Measurements from ENCODE around the gene DENND4C.
A peak's percentile ranks its signal among the peaks of the same experiment; 100 is the strongest.
"Not testable (repeated sequence)": the region's sequence is repeated elsewhere in the genome, so short reads cannot be mapped to it uniquely, and the experiment has no call there.

The DENND4C gene

GRCh38 chr9:19230355-19231125 is at the start of gene DENND4C:
TSS of gene DENND4C (plus strand) at chr9:19230693. CDS start at chr9:19276175, 45,482 bp downstream.
- in situ Hi-C loops (cut with MboI; ENCODE audit: low pct_unique_long_range_greater_than_20kb, low sequenced_read_pairs): no loop called here
- peak; percentile 91 for DNase-seq

GRCh38 chr9:19180991-19181390 is 49.5 kb upstream of the DENND4C start:
- in situ Hi-C loops (cut with MboI; ENCODE audit: low pct_unique_long_range_greater_than_20kb, low sequenced_read_pairs): no loop called here
- no peak for DNase-seq

- in situ Hi-C loops (cut with MboI; ENCODE audit: low pct_unique_long_range_greater_than_20kb, low sequenced_read_pairs): no loop called here
- DNase-seq: no peak
Observed at GRCh38 chr9:19181561-19181960, 48.9 kb upstream of the DENND4C start.

- in situ Hi-C loops (cut with MboI; ENCODE audit: low pct_unique_long_range_greater_than_20kb, low sequenced_read_pairs): no loop called here
Observed at GRCh38 chr9:19184144-19184917, 46.2 kb upstream of the DENND4C start.

GRCh38 chr9:19185191-19185590 is 45.3 kb upstream of the DENND4C start:
- in situ Hi-C loops (cut with MboI; ENCODE audit: low pct_unique_long_range_greater_than_20kb, low sequenced_read_pairs): no loop called here

More at GRCh38 chr9:19184144-19184917, 46.2 kb upstream of the DENND4C start:
- peak; percentile 89 for DNase-seq

GRCh38 chr9:19186232-19186631 is 44.3 kb upstream of the DENND4C start:
- in situ Hi-C loops (cut with MboI; ENCODE audit: low pct_unique_long_range_greater_than_20kb, low sequenced_read_pairs): no loop called here
- DNase-seq: no peak

More at GRCh38 chr9:19185191-19185590, 45.3 kb upstream of the DENND4C start:
- no peak for DNase-seq

- no peak for DNase-seq
- in situ Hi-C loops (cut with MboI; ENCODE audit: low pct_unique_long_range_greater_than_20kb, low sequenced_read_pairs): no loop called here
Observed at GRCh38 chr9:19188771-19189170, 41.7 kb upstream of the DENND4C start.

GRCh38 chr9:19192202-19193028 is 38.1 kb upstream of the DENND4C start:
- in situ Hi-C loops (cut with MboI; ENCODE audit: low pct_unique_long_range_greater_than_20kb, low sequenced_read_pairs): no loop called here
- DNase-seq: no peak

GRCh38 chr9:19193029-19193324 is 37.5 kb upstream of the DENND4C start:
- in situ Hi-C loops (cut with MboI; ENCODE audit: low pct_unique_long_range_greater_than_20kb, low sequenced_read_pairs): no loop called here

GRCh38 chr9:19193358-19193973 is 37.0 kb upstream of the DENND4C start:
- in situ Hi-C loops (cut with MboI; ENCODE audit: low pct_unique_long_range_greater_than_20kb, low sequenced_read_pairs); DNase-seq: not testable (repeated sequence)

More at GRCh38 chr9:19193029-19193324, 37.5 kb upstream of the DENND4C start:
- no peak for DNase-seq

GRCh38 chr9:19198406-19198805 is 32.1 kb upstream of the DENND4C start:
- in situ Hi-C loops (cut with MboI; ENCODE audit: low pct_unique_long_range_greater_than_20kb, low sequenced_read_pairs): no loop called here
- no peak for DNase-seq

GRCh38 chr9:19199012-19199411 is 31.5 kb upstream of the DENND4C start:
- peak; percentile 39 for DNase-seq
- in situ Hi-C loops (cut with MboI; ENCODE audit: low pct_unique_long_range_greater_than_20kb, low sequenced_read_pairs): no loop called here

- in situ Hi-C loops (cut with MboI; ENCODE audit: low pct_unique_long_range_greater_than_20kb, low sequenced_read_pairs): no loop called here
- no peak for DNase-seq
Observed at GRCh38 chr9:19200229-19200628, 30.3 kb upstream of the DENND4C start.

GRCh38 chr9:19201899-19202891 is 28.3 kb upstream of the DENND4C start:
- DNase-seq: no peak

GRCh38 chr9:19203058-19203457 is 27.4 kb upstream of the DENND4C start:
- DNase-seq: no peak
- in situ Hi-C loops (cut with MboI; ENCODE audit: low pct_unique_long_range_greater_than_20kb, low sequenced_read_pairs): no loop called here

More at GRCh38 chr9:19201899-19202891, 28.3 kb upstream of the DENND4C start:
- in situ Hi-C loops (cut with MboI; ENCODE audit: low pct_unique_long_range_greater_than_20kb, low sequenced_read_pairs): no loop called here

GRCh38 chr9:19208653-19209052 is 21.8 kb upstream of the DENND4C start:
- in situ Hi-C loops (cut with MboI; ENCODE audit: low pct_unique_long_range_greater_than_20kb, low sequenced_read_pairs): no loop called here
- no peak for DNase-seq

GRCh38 chr9:19209188-19209587 is 21.3 kb upstream of the DENND4C start:
- no peak for DNase-seq
- in situ Hi-C loops (cut with MboI; ENCODE audit: low pct_unique_long_range_greater_than_20kb, low sequenced_read_pairs): no loop called here

GRCh38 chr9:19213823-19214222 is 16.7 kb upstream of the DENND4C start:
- in situ Hi-C loops (cut with MboI; ENCODE audit: low pct_unique_long_range_greater_than_20kb, low sequenced_read_pairs): no loop called here
- DNase-seq: no peak

All from KBM-7 (cell line).